Measurements from ENCODE around the gene MROH8.

MROH8 gene

GRCh38 chr20:37163832-37164554 lies 15.4 kb downstream of the MROH8 start:
- POLR2A ChIA-PET, result no interaction called here
- H3K4me1 ChIP-seq (ENCODE audit: control insufficient read depth, insufficient read depth, low read length), result no peaks in the 10 kb centered on the region
- no peak overlapping the region for H3K27ac ChIP-seq (ENCODE audit: extremely low read depth, low read depth, low read length)
- CTCF ChIA-PET, result interaction anchor here (0.6 to 1.5 kb wide), 4 partner anchors 14 to 29 kb away, joined by 3 to 6 read pairs (median 4); no protein-coding TSS in a partner anchor
- H3K4me3 ChIP-seq (ENCODE audit: low read depth, low read length), result no peak overlapping the region
- no peaks in the 10 kb centered on the region for H3K36me3 ChIP-seq (ENCODE audit: control insufficient read depth in 2 of 2, insufficient read depth in 1 of 2, low read length in 2 of 2)
- TF ChIP-seq ZNF335 (tag by site-specific recombination; conservative IDR thresholded peaks at IDR 0.05) (no peak), ZBTB6 (tag by site-specific recombination; IDR thresholded peaks at IDR 0.05) (no peak), PRDM1 (tag by site-specific recombination; IDR thresholded peaks at IDR 0.05) (peak; percentile 95), ZNF23 (tag by site-specific recombination; IDR thresholded peaks at IDR 0.05; ENCODE audit: borderline replicate concordance) (no peak), ZBTB10 (tag by site-specific recombination; IDR thresholded peaks at IDR 0.05) (no peak), ZNF561 (tag by site-specific recombination; IDR thresholded peaks at IDR 0.05; ENCODE audit: borderline replicate concordance) (no peak), ZNF366 (tag by site-specific recombination; conservative IDR thresholded peaks at IDR 0.05) (peak; percentile 95), ZNF677 (tag by site-specific recombination; IDR thresholded peaks at IDR 0.05) (no peak), REPIN1 (tag by site-specific recombination; IDR thresholded peaks at IDR 0.05; ENCODE audit: low read depth) (no peak)
- H3K9me3 ChIP-seq (ENCODE audit: control insufficient read depth, insufficient read depth, low read depth, low read length), result no peaks in the 10 kb centered on the region

GRCh38 chr20:37162646-37163045 lies 16.7 kb downstream of the MROH8 start:
- Histone ChIP-seq H3K4me3 (ENCODE audit: low read depth, low read length) (no peak overlapping the region; the same call in 1 of the 2 replicates), H3K4me1 (ENCODE audit: control insufficient read depth, insufficient read depth, low read length) (no peaks in the 10 kb centered on the region), H3K36me3 (ENCODE audit: control insufficient read depth in 2 of 2, insufficient read depth in 1 of 2, low read length in 2 of 2) (no peaks in the 10 kb centered on the region), H3K27ac (ENCODE audit: extremely low read depth, low read depth, low read length) (no peak overlapping the region), H3K9me3 (ENCODE audit: control insufficient read depth, insufficient read depth, low read depth, low read length) (no peaks in the 10 kb centered on the region)
- CTCF ChIA-PET, result interaction anchor here (0.7 to 1.5 kb wide), 2 partner anchors 16 to 130 kb away, joined by 3 to 6 read pairs; no protein-coding TSS in a partner anchor
- TF ChIP-seq ZNF530 (tag by site-specific recombination; IDR thresholded peaks at IDR 0.05; ENCODE audit: low read depth) (no peak), ZNF624 (tag by site-specific recombination; IDR thresholded peaks at IDR 0.05) (no peak), BCL11A (tag by site-specific recombination; IDR thresholded peaks at IDR 0.05; ENCODE audit: low read depth) (no peak), SP2 (tag by site-specific recombination; IDR thresholded peaks at IDR 0.05) (peak; percentile 60), EGR2 (tag by site-specific recombination; IDR thresholded peaks at IDR 0.05; ENCODE audit: low read depth) (0 out of 2 replicates have a peak, but pooled peaks have one; percentile 16), MYNN (tag by site-specific recombination; IDR thresholded peaks at IDR 0.05; ENCODE audit: borderline replicate concordance) (no peak), OSR2 (tag by site-specific recombination; IDR thresholded peaks at IDR 0.05) (no peak)
- POLR2A ChIA-PET, result no interaction called here

GRCh38 chr20:37161830-37162549 lies 17.4 kb downstream of the MROH8 start:
- H3K27ac ChIP-seq (ENCODE audit: extremely low read depth, low read depth, low read length), result no peak overlapping the region
- H3K4me1 ChIP-seq (ENCODE audit: control insufficient read depth, insufficient read depth, low read length), result no peaks in the 10 kb centered on the region
- no peaks in the 10 kb centered on the region for H3K36me3 ChIP-seq (ENCODE audit: control insufficient read depth in 2 of 2, insufficient read depth in 1 of 2, low read length in 2 of 2)
- H3K9me3 ChIP-seq (ENCODE audit: control insufficient read depth, insufficient read depth, low read depth, low read length), result no peaks in the 10 kb centered on the region
- CTCF ChIA-PET, result interaction anchor here (1.5 kb wide), 1 partner anchor 17 kb away, joined by 6 read pairs; no protein-coding TSS in a partner anchor
- POLR2A ChIA-PET, result interaction anchor here (0.6 kb wide), 1 partner anchor 83 kb away, joined by 6 read pairs; no protein-coding TSS in a partner anchor
- no peak overlapping the region for H3K4me3 ChIP-seq (ENCODE audit: low read depth, low read length)
- no peak for TF ChIP-seq ZNF654 (tag by site-specific recombination; IDR thresholded peaks at IDR 0.05; ENCODE audit: low read depth)
- no peak for TF ChIP-seq BCL11B (tag by site-specific recombination; IDR thresholded peaks at IDR 0.05; ENCODE audit: low read depth)
- no peak for TF ChIP-seq ZNF354C (tag by site-specific recombination; IDR thresholded peaks at IDR 0.05; ENCODE audit: borderline replicate concordance, low read depth)
- peak; percentile 91 for TF ChIP-seq ZNF664 (tag by site-specific recombination; IDR thresholded peaks at IDR 0.05)
- no peak for TF ChIP-seq MYNN (tag by site-specific recombination; IDR thresholded peaks at IDR 0.05; ENCODE audit: borderline replicate concordance)
- no peak for TF ChIP-seq ZNF549 (tag by site-specific recombination; IDR thresholded peaks at IDR 0.05)
- no peak for TF ChIP-seq ZNF19 (tag by site-specific recombination; IDR thresholded peaks at IDR 0.05; ENCODE audit: low read depth)
- TF ChIP-seq ZNF121 (tag by site-specific recombination; IDR thresholded peaks at IDR 0.05), result no peak
- TF ChIP-seq, protein P1, sequence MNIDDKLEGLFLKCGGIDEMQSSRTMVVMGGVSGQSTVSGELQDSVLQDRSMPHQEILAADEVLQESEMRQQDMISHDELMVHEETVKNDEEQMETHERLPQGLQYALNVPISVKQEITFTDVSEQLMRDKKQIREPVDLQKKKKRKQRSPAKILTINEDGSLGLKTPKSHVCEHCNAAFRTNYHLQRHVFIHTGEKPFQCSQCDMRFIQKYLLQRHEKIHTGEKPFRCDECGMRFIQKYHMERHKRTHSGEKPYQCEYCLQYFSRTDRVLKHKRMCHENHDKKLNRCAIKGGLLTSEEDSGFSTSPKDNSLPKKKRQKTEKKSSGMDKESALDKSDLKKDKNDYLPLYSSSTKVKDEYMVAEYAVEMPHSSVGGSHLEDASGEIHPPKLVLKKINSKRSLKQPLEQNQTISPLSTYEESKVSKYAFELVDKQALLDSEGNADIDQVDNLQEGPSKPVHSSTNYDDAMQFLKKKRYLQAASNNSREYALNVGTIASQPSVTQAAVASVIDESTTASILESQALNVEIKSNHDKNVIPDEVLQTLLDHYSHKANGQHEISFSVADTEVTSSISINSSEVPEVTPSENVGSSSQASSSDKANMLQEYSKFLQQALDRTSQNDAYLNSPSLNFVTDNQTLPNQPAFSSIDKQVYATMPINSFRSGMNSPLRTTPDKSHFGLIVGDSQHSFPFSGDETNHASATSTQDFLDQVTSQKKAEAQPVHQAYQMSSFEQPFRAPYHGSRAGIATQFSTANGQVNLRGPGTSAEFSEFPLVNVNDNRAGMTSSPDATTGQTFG (tag by site-specific recombination; IDR thresholded peaks at IDR 0.05; ENCODE audit: borderline replicate concordance), result no peak
